BLaER1 treated with 17β-estradiol and CSF1 and Interleukin-3, amounts not matched to agents 10 nM and 100 nM (cell line): ENCODE measurements around the gene BCKDHB.
"Not testable (repeated sequence)": the region's sequence is repeated elsewhere in the genome, so short reads cannot be mapped to it uniquely, and the experiment has no call there.

Experiments
- H3K27ac ChIP-seq, 11 experiments: shearing (Covaris generic); formaldehyde crosslinking; 2 replicates each; pipeline ENCODE4 v1.8.1; 2022
- H3K27me3 ChIP-seq, 11 experiments: shearing (Covaris generic); formaldehyde crosslinking; 2 replicates each; pipeline ENCODE4 v1.8.1; 2022
- H3K36me3 ChIP-seq, 11 experiments: shearing (Covaris generic); formaldehyde crosslinking; 2 replicates each; pipeline ENCODE4 v1.8.1; 2022
- H3K4me1 ChIP-seq, 10 experiments: shearing (Covaris generic); formaldehyde crosslinking; 2 replicates each; pipeline ENCODE4 v1.8.1; 2022
- H3K4me2 ChIP-seq, 11 experiments: shearing (Covaris generic); formaldehyde crosslinking; 2 replicates each; pipeline ENCODE4 v1.8.1; 2022
- H3K4me3 ChIP-seq, 10 experiments: shearing (Covaris generic); formaldehyde crosslinking; 2 replicates each; pipeline ENCODE4 v1.8.1; 2022
- H3K9ac ChIP-seq, 11 experiments: shearing (Covaris generic); formaldehyde crosslinking; 2 replicates each; pipeline ENCODE4 v1.8.1; 2022
- H3K9me3 ChIP-seq, 11 experiments: shearing (Covaris generic); formaldehyde crosslinking; replicated peaks in 1 of 11; 2 replicates each; pipeline ENCODE4 v1.8.1; 2022
- H4K20me1 ChIP-seq, 11 experiments: shearing (Covaris generic); formaldehyde crosslinking; 2 replicates each; pipeline ENCODE4 v1.8.1; 2022
- Cebpa-rat ChIP-seq, 11 experiments: shearing (Covaris generic); IDR thresholded peaks; 2 replicates each; pipeline ENCODE4 v1.8.1; 2022

The BCKDHB gene

GRCh38 chr6:80106418-80107235 lies at the start of gene BCKDHB:
BCKDHB (plus strand) TSS chr6:80106671; CDS start chr6:80106694, 23 bp downstream.
- no peak for TF ChIP-seq Cebpa-rat (IDR thresholded peaks at IDR 0.05)
- H3K27me3 ChIP-seq = no peaks in the 10 kb centered on the region
- no peaks in the 10 kb centered on the region; a peak in 1 of 22 replicates for H3K36me3 ChIP-seq
- H4K20me1 ChIP-seq = no peaks in the 10 kb centered on the region
- peak within 1 kb of the TSS; percentile 70 to 83 (median 80) for H3K9ac ChIP-seq
- H3K27ac ChIP-seq = peak within 1 kb of the TSS in 10 of 11 experiments; percentile 20 to 74 (median 67); a peak in 20 of 22 replicates
- no peaks in the 10 kb centered on the region for H3K4me1 ChIP-seq
- H3K9me3 ChIP-seq = no peaks in the 10 kb centered on the region
- H3K4me3 ChIP-seq = peak within 1 kb of the TSS; percentile 68 to 81 (median 74)
- H3K4me2 ChIP-seq = peak within 1 kb of the TSS; percentile 48 to 79 (median 65)

DNA sequence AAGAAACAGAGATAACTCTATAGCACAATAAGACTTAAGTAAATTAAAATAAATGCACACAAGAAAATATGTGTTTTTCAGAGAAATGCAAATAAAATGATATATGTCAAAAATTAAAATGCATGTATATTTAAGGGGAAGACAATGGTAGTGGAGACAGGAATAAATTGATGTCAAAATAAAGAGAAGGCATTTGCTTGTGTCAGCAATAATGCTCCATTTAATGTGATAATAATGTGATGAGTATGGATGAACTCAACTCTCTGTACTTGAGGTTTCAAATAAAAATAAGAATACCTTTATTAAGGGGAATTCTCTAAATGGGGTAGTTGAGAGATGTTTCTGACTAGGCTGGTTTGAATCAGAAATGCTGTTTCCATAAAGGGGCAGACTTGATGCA lies 45.7 kb upstream of the BCKDHB start:
- no peaks in the 10 kb centered on the region for H3K36me3 ChIP-seq

GRCh38 chr6:80068146-80068545 lies 38.3 kb upstream of the BCKDHB start:
- H3K27me3 ChIP-seq, H3K4me2 ChIP-seq, H3K27ac ChIP-seq, H3K4me1 ChIP-seq, H3K4me3 ChIP-seq, H4K20me1 ChIP-seq, H3K9me3 ChIP-seq, H3K36me3 ChIP-seq, H3K9ac ChIP-seq: not testable (repeated sequence)

More for the DNA sequence above, 45.7 kb upstream of the BCKDHB start:
- no peaks in the 10 kb centered on the region for H3K4me1 ChIP-seq
- no peaks in the 10 kb centered on the region for H3K27me3 ChIP-seq
- H4K20me1 ChIP-seq = no peaks in the 10 kb centered on the region
- no peak overlapping the region for H3K4me3 ChIP-seq
- no peak for TF ChIP-seq Cebpa-rat (IDR thresholded peaks at IDR 0.05)
- no peak overlapping the region for H3K9ac ChIP-seq
- no peak overlapping the region for H3K27ac ChIP-seq
- no peaks in the 10 kb centered on the region for H3K9me3 ChIP-seq
- H3K4me2 ChIP-seq = no peak overlapping the region

DNA sequence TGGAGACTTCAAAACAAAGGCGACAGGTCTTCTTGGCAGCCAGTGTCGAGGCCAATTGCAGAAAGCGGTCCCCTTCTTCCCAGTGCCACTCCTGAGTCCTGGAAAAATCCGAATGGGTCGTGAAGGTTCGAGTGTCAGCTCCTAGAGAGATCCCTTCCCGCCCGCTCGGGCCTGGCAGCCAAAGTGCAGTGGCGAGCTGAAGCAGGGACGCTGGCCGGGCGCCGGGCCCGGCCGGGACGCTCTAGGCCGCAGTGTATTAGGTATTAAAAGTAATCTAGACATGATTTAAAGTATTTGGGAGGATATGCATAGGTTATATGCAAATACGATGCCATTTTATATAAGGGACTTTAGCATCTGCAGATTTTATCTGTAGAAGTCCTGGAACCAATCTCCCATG lies 36.0 kb upstream of the BCKDHB start:
- H3K4me3 ChIP-seq, H3K4me1 ChIP-seq, H3K9ac ChIP-seq, H4K20me1 ChIP-seq, H3K27me3 ChIP-seq, H3K4me2 ChIP-seq, H3K36me3 ChIP-seq, H3K9me3 ChIP-seq, H3K27ac ChIP-seq: not testable (repeated sequence)

DNA sequence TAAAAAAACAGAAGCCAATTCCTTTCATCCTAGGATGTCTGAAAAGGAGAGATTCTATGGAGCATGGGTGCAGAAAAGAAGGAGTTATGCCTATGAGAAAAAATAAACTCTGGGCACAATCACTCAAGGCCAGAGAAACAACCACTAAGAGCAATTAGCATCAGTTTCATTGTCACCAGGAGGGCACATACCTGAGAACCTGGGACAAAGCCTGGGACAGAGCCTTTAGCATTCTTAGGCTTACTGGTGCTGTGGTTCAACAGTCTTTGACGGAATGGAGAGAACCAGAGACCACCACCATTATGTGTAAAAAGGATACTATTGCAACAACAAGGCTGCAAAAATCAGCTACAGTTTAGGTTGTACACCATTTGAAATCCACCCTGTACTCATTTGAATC lies 29.4 kb upstream of the BCKDHB start:
- Histone ChIP-seq H3K9ac (no peak overlapping the region), H4K20me1 (no peaks in the 10 kb centered on the region), H3K27ac (no peak overlapping the region), H3K36me3 (no peaks in the 10 kb centered on the region), H3K4me3 (no peak overlapping the region), H3K4me2 (no peak overlapping the region), H3K27me3 (no peaks in the 10 kb centered on the region), H3K4me1 (peaks cover 0 to 15% (median 0%) of the 10 kb centered on the region in 10 experiments; a peak in 7 of 20 replicates), H3K9me3 (no peaks in the 10 kb centered on the region; a peak in 1 of 22 replicates)
- TF ChIP-seq Cebpa-rat (IDR thresholded peaks at IDR 0.05) = no peak

GRCh38 chr6:80088637-80089036 lies 17.8 kb upstream of the BCKDHB start:
- Histone ChIP-seq H3K27me3 (no peaks in the 10 kb centered on the region), H3K9me3 (no peaks in the 10 kb centered on the region), H3K27ac (no peak overlapping the region), H3K4me1 (no peaks in the 10 kb centered on the region), H3K4me2 (no peak overlapping the region), H4K20me1 (no peaks in the 10 kb centered on the region), H3K36me3 (no peaks in the 10 kb centered on the region), H3K4me3 (no peak overlapping the region), H3K9ac (no peak overlapping the region)
- no peak for TF ChIP-seq Cebpa-rat (IDR thresholded peaks at IDR 0.05)

DNA sequence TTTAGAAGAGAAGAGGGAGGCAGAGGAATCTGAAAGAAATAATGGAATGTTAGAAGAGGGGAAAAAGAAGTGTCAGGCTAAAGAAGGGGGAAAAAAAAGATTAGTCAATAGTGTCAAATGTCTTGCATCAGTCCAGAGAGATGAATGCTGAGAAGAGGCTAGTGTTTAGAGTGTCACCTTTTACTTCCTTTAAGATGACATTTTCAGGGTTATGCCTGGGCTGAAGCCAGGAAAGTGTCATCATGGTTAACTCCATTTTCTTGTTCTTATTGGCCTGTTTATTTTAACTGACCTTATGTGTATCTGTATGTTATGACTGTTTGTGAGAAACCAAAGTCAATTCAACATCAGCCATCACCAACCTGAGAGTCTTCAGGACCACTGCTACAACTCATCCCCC lies 15.0 kb upstream of the BCKDHB start:
- H3K4me1 ChIP-seq = no peaks in the 10 kb centered on the region
- H3K9me3 ChIP-seq = no peaks in the 10 kb centered on the region
- H3K27ac ChIP-seq = no peak overlapping the region
- no peak for TF ChIP-seq Cebpa-rat (IDR thresholded peaks at IDR 0.05)
- no peaks in the 10 kb centered on the region for H4K20me1 ChIP-seq
- H3K4me3 ChIP-seq = no peak overlapping the region
- no peaks in the 10 kb centered on the region for H3K36me3 ChIP-seq
- no peak overlapping the region for H3K4me2 ChIP-seq
- H3K27me3 ChIP-seq = no peaks in the 10 kb centered on the region
- no peak overlapping the region for H3K9ac ChIP-seq

DNA sequence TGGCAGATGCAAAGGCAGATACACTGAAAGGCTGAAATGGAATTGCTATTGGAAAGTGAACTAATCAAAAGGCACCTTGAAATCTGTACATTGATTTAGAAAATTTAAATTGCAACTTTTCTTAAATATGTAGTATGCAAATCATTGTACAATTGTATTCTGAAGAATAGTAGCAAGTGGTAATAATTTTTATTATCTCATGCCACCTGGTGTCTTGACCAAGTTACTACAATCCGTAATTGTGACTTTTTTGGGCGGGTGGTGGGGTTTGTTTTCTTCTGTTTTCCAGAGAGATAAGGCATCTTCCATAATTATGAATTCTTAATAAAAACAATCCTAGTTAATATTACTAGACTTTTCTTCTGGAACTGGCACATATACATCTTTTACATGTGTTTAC lies 12.5 kb upstream of the BCKDHB start:
- no peaks in the 10 kb centered on the region for H3K4me1 ChIP-seq
- H3K4me3 ChIP-seq = no peak overlapping the region
- no peaks in the 10 kb centered on the region for H3K9me3 ChIP-seq
- no peak overlapping the region for H3K4me2 ChIP-seq
- no peaks in the 10 kb centered on the region for H3K27me3 ChIP-seq
- no peak overlapping the region for H3K27ac ChIP-seq
- no peak for TF ChIP-seq Cebpa-rat (IDR thresholded peaks at IDR 0.05)
- H4K20me1 ChIP-seq = no peaks in the 10 kb centered on the region
- H3K36me3 ChIP-seq = no peaks in the 10 kb centered on the region
- H3K9ac ChIP-seq = no peak overlapping the region

- no peak for TF ChIP-seq Cebpa-rat (IDR thresholded peaks at IDR 0.05)
Measured at GRCh38 chr6:80095600-80095999, 10.9 kb upstream of the BCKDHB start.

GRCh38 chr6:80098392-80098791 lies 8.1 kb upstream of the BCKDHB start:
- H3K27ac ChIP-seq = no peak overlapping the region
- no peak overlapping the region for H3K9ac ChIP-seq
- H3K4me1 ChIP-seq = no peaks in the 10 kb centered on the region

More at GRCh38 chr6:80095600-80095999, 10.9 kb upstream of the BCKDHB start:
- H3K4me1 ChIP-seq = no peaks in the 10 kb centered on the region
- no peak overlapping the region for H3K4me2 ChIP-seq
- H3K4me3 ChIP-seq = no peak overlapping the region
- no peak overlapping the region for H3K9ac ChIP-seq
- no peaks in the 10 kb centered on the region for H3K27me3 ChIP-seq
- no peaks in the 10 kb centered on the region for H3K36me3 ChIP-seq
- H3K27ac ChIP-seq = no peak overlapping the region
- H4K20me1 ChIP-seq = no peaks in the 10 kb centered on the region
- H3K9me3 ChIP-seq = no peaks in the 10 kb centered on the region

More at GRCh38 chr6:80098392-80098791, 8.1 kb upstream of the BCKDHB start:
- Histone ChIP-seq H3K9me3 (no peaks in the 10 kb centered on the region), H3K36me3 (no peaks in the 10 kb centered on the region), H3K27me3 (no peaks in the 10 kb centered on the region), H4K20me1 (no peaks in the 10 kb centered on the region), H3K4me3 (no peak overlapping the region), H3K4me2 (no peak overlapping the region)
- TF ChIP-seq Cebpa-rat (IDR thresholded peaks at IDR 0.05) = no peak
